HEK293 (cell line): Measurements from ENCODE around the gene HABP4.

Experiments
- CTCF ChIA-PET: fragments of 350-600 bp; formaldehyde crosslinking; extraction: SDS; loops from one replicate; lab custom pipeline; 2021; ENCODE audit warnings: antibody characterized with exemption; lab: Yijun Ruan, JAX
- POLR2A ChIA-PET: fragments of 300-600 bp; formaldehyde crosslinking; extraction: SDS; loops from one replicate; lab custom pipeline; 2020; ENCODE audit warnings: antibody characterized with exemption, inconsistent platforms; lab: Yijun Ruan, JAX
- H3K27ac ChIP-seq: fragments of 200-500 bp; sonication (Bioruptor generic); 2 replicates; pipeline ENCODE4 v1.5.1; 2014; ENCODE audit warnings: low read depth, low read length, control low read depth, inconsistent platforms; ENCODE audit errors: extremely low read depth
- H3K36me3 ChIP-seq, 2 experiments: fragments of 200-500 bp in 1 of 2; sonication (Bioruptor generic) in 1 of 2; 1 replicate in 1 of 2; 2 replicates in 1 of 2; pipeline ENCODE4 v1.5.1; 2014 to 2017; ENCODE audit warnings: inconsistent platforms in 2 of 2, low read length in 2 of 2; ENCODE audit not compliant: control insufficient read depth in 2 of 2, insufficient read depth in 1 of 2
- H3K4me1 ChIP-seq: fragments of 200-500 bp; sonication (Bioruptor generic); 2 replicates; pipeline ENCODE4 v1.5.1; 2014; ENCODE audit warnings: mild to moderate bottlenecking, low read length, inconsistent platforms; ENCODE audit not compliant: control insufficient read depth, insufficient read depth
- H3K4me3 ChIP-seq: 2 replicates; pipeline ENCODE4 v1.5.1; 2011; ENCODE audit warnings: low read depth, mild to moderate bottlenecking, control low read depth, low read length, moderate library complexity
- H3K9me3 ChIP-seq: fragments of 200-500 bp; sonication (Bioruptor generic); 2 replicates; pipeline ENCODE4 v1.5.1; 2014; ENCODE audit warnings: low read depth, low read length, inconsistent platforms; ENCODE audit not compliant: control insufficient read depth, insufficient read depth
- GFI1B ChIP-seq: fragments of 450-650 bp; formaldehyde crosslinking; IDR thresholded peaks from 2 replicates; pipeline ENCODE4 v1.5.1; 2016; ENCODE audit warnings: missing biosample characterization, missing genetic modification characterization
- KLF1 ChIP-seq: fragments of 450-650 bp; formaldehyde crosslinking; IDR thresholded peaks from 2 replicates; pipeline ENCODE4 v1.5.1; 2016; ENCODE audit warnings: missing biosample characterization, missing genetic modification characterization
- TCF7L2 ChIP-seq: IDR thresholded peaks from 2 replicates; pipeline ENCODE4 v1.6.1; 2011; ENCODE audit warnings: low read depth, mild to moderate bottlenecking, inconsistent platforms, low read length, moderate library complexity, borderline replicate concordance
- TSHZ1 ChIP-seq: fragments of 450-650 bp; formaldehyde crosslinking; IDR thresholded peaks from 2 replicates; pipeline ENCODE4 v1.5.1; 2016; ENCODE audit warnings: missing biosample characterization, missing genetic modification characterization, borderline replicate concordance
- ZBTB10 ChIP-seq: fragments of 450-650 bp; formaldehyde crosslinking; IDR thresholded peaks from 2 replicates; pipeline ENCODE4 v1.5.1; 2016; ENCODE audit warnings: missing biosample characterization, missing genetic modification characterization
- ZBTB21 ChIP-seq: fragments of 450-650 bp; formaldehyde crosslinking; IDR thresholded peaks from 2 replicates; pipeline ENCODE4 v1.5.1; 2017; ENCODE audit warnings: missing biosample characterization, missing genetic modification characterization
- ZNF132 ChIP-seq: fragments of 450-650 bp; formaldehyde crosslinking; IDR thresholded peaks from 2 replicates; pipeline ENCODE4 v1.5.1; 2017; ENCODE audit warnings: missing biosample characterization, missing genetic modification characterization, borderline replicate concordance
- ZNF146 ChIP-seq: fragments of 450-650 bp; formaldehyde crosslinking; IDR thresholded peaks from 2 replicates; pipeline ENCODE4 v1.5.1; 2016; ENCODE audit warnings: missing biosample characterization, missing genetic modification characterization
- ZNF223 ChIP-seq: fragments of 450-650 bp; formaldehyde crosslinking; IDR thresholded peaks from 2 replicates; pipeline ENCODE4 v1.5.1; 2016; ENCODE audit warnings: missing biosample characterization, missing genetic modification characterization
- ZNF280D ChIP-seq: fragments of 450-650 bp; formaldehyde crosslinking; IDR thresholded peaks from 2 replicates; pipeline ENCODE4 v1.5.1; 2016; ENCODE audit warnings: missing biosample characterization, missing genetic modification characterization
- ZNF404 ChIP-seq: fragments of 450-650 bp; formaldehyde crosslinking; IDR thresholded peaks from 2 replicates; pipeline ENCODE4 v1.5.1; 2017; ENCODE audit warnings: missing biosample characterization, missing genetic modification characterization
- ZNF423 ChIP-seq: fragments of 450-650 bp; formaldehyde crosslinking; IDR thresholded peaks from 2 replicates; pipeline ENCODE4 v1.5.1; 2016; ENCODE audit warnings: missing biosample characterization, missing genetic modification characterization
- ZNF521 ChIP-seq: fragments of 450-650 bp; formaldehyde crosslinking; IDR thresholded peaks from 2 replicates; pipeline ENCODE4 v1.5.1; 2017; ENCODE audit warnings: missing biosample characterization, mild to moderate bottlenecking, missing genetic modification characterization
- ZNF660 ChIP-seq: fragments of 450-650 bp; IDR thresholded peaks from 2 replicates; pipeline ENCODE4 v1.5.1; 2018; ENCODE audit warnings: missing biosample characterization, mild to moderate bottlenecking, missing genetic modification characterization
- ZSCAN23 ChIP-seq: fragments of 450-650 bp; formaldehyde crosslinking; IDR thresholded peaks from 2 replicates; pipeline ENCODE4 v1.5.1; 2016; ENCODE audit warnings: missing biosample characterization, missing genetic modification characterization

The HABP4 gene

GRCh38 chr9:96486386-96487028 lies 36.5 kb downstream of the HABP4 start:
- no peak overlapping the region for H3K27ac ChIP-seq
- ChIA-PET POLR2A (no interaction called here), CTCF (interaction anchor here (0.7 to 1.2 kb wide), 3 partner anchors 23 to 149 kb away, joined by 3 to 6 read pairs (median 3); no protein-coding TSS in a partner anchor)
- H3K4me1 ChIP-seq = no peaks in the 10 kb centered on the region
- H3K36me3 ChIP-seq = peaks cover 3 to 59% of the 10 kb centered on the region in 2 experiments; a peak in 2 of 3 replicates
- H3K9me3 ChIP-seq = no peaks in the 10 kb centered on the region
- no peak overlapping the region for H3K4me3 ChIP-seq
- no peak for TF ChIP-seq ZNF660 (tag by site-specific recombination)
- TF ChIP-seq, all 188 proteins: peak for 0

GRCh38 chr9:96487029-96487396 lies 37.0 kb downstream of the HABP4 start:
- POLR2A ChIA-PET = no interaction called here
- Histone ChIP-seq H3K27ac (no peak overlapping the region), H3K9me3 (no peaks in the 10 kb centered on the region), H3K4me1 (no peaks in the 10 kb centered on the region), H3K36me3 (peaks cover under 1 to 64% of the 10 kb centered on the region in 2 experiments; a peak in 2 of 3 replicates), H3K4me3 (no peak overlapping the region)
- CTCF ChIA-PET = interaction anchor here (0.6 to 1.2 kb wide), 2 partner anchors 34 to 174 kb away, joined by 3 to 4 read pairs; no protein-coding TSS in a partner anchor
- no peak for TF ChIP-seq ZNF146 (tag by site-specific recombination)
- no peak for TF ChIP-seq ZBTB10
- TF ChIP-seq ZBTB21 (tag by site-specific recombination) = no peak
- no peak for TF ChIP-seq TCF7L2
- no peak for TF ChIP-seq ZNF223
- TF ChIP-seq ZSCAN23 (tag by site-specific recombination) = no peak
- TF ChIP-seq KLF1 = no peak
- no peak for TF ChIP-seq GFI1B (tag by site-specific recombination)
- no peak for TF ChIP-seq ZNF404
- TF ChIP-seq ZNF132 (tag by site-specific recombination) = no peak
- no peak for TF ChIP-seq ZNF280D (tag by site-specific recombination)
- no peak for TF ChIP-seq ZNF521 (tag by site-specific recombination)
- TF ChIP-seq TSHZ1 (tag by site-specific recombination) = no peak
- TF ChIP-seq ZNF423 = no peak
